Breast epithelium (tissue), 4 donors: ENCODE measurements around the gene SIK2. TPM values are rescaled to one million over a fixed set of nuclear protein-coding genes. Genes with fewer than 3 reads are reported as not detected.
"Not testable (repeated sequence)": the region's sequence is repeated elsewhere in the genome, so short reads cannot be mapped to it uniquely, and the experiment has no call there.

Experiments used
- DNase-seq, 2 donors: peaks; one replicate each; pipeline ENCODE4 v3.0.0-alpha.2; 2019; ENCODE audit warnings: low spot score in 2 of 2
- H3K27ac ChIP-seq, 2 donors: fragments of 200-600 bp; sonication (generic) in 1 of 2; one replicate each; pipeline ENCODE4 v1.5.1; 2016 to 2019; ENCODE audit warnings: mild to moderate bottlenecking in 1 of 2
- H3K27me3 ChIP-seq, 2 donors: fragments of 200-600 bp; sonication (generic) in 1 of 2; one replicate each; pipeline versions ENCODE4 v1.5.1 to v1.6.0; 2017 to 2019; ENCODE audit warnings: control low read depth in 1 of 2, mild to moderate bottlenecking in 1 of 2
- H3K36me3 ChIP-seq: fragments of 200-600 bp; one replicate; pipeline ENCODE4 v1.5.1; 2019
- H3K4me1 ChIP-seq, 2 donors: fragments of 200-600 bp; sonication (generic); one replicate each; pipeline ENCODE4 v1.5.1; 2016 to 2019; ENCODE audit warnings: control low read depth in 1 of 2
- H3K4me3 ChIP-seq, 3 donors: fragments of 200-600 bp; sonication (generic); 1 replicate in 2 of 3; 2 replicates in 1 of 3; pipeline ENCODE4 v1.5.1; 2016 to 2019; ENCODE audit warnings: mild to moderate bottlenecking in 3 of 3, moderate library complexity in 2 of 3
- H3K9me3 ChIP-seq, 2 donors: fragments of 200-600 bp; sonication (generic) in 1 of 2; one replicate each; pipeline ENCODE4 v1.5.1; 2016 to 2019; ENCODE audit warnings: control low read depth in 1 of 2
- CTCF ChIP-seq, 3 donors: fragments of 450-650 bp; IDR thresholded peaks; one replicate each; pipeline ENCODE4 v1.5.1; 2016 to 2017; ENCODE audit warnings: antibody characterized with exemption in 3 of 3, mild to moderate bottlenecking in 3 of 3, moderate library complexity in 3 of 3
- POLR2A ChIP-seq: fragments of 450-650 bp; IDR thresholded peaks from one replicate; pipeline ENCODE4 v1.6.1; 2016; ENCODE audit warnings: antibody characterized with exemption, mild to moderate bottlenecking, moderate library complexity
- POLR2AphosphoS5 ChIP-seq, 3 donors: sonication (generic); formaldehyde crosslinking; IDR thresholded peaks; one replicate each; pipeline ENCODE4 v1.6.1; 2017; ENCODE audit warnings: antibody characterized with exemption in 3 of 3
- intact Hi-C: fragments of 100-400 bp; cut with DNase I; formaldehyde crosslinking; loops from one replicate; pipeline ENCODE4 v1.15.1; 2023; ENCODE audit warnings: low total_unique reads
- total RNA-seq, 3 donors: library from RNA; depleted of rRNA; stranded (reverse); fragments of >200 nt; gene quantifications; one replicate each; pipeline ENCODE4 v1.1.0, GENCODE V29; 2016

SIK2 gene
- total RNA-seq, 3 donors from 2014 or later, result 19.0 to 56.6 (median 30.7) TPM

GRCh38 chr11:111766834-111767142, 164.5 kb downstream of the SIK2 start:
- no peak for DNase-seq
- H3K27me3 ChIP-seq, result no peaks in the 10 kb centered on the region
- intact Hi-C loops, result no loop called here
- peak overlapping the region; percentile 90 to 98 (median 93) for H3K4me3 ChIP-seq
- TF ChIP-seq POLR2A (no peak), POLR2AphosphoS5 (IDR thresholded peaks at IDR 0.05) (no peak), CTCF (IDR thresholded peaks at IDR 0.05) (no peak)
- peak overlapping the region; percentile 87 to 96 for H3K27ac ChIP-seq
- H3K4me1 ChIP-seq, result no peaks in the 10 kb centered on the region
- H3K9me3 ChIP-seq, result no peaks in the 10 kb centered on the region
- H3K36me3 ChIP-seq, result no peaks in the 10 kb centered on the region

GRCh38 chr11:111770581-111771134, 168.4 kb downstream of the SIK2 start:
- TF ChIP-seq POLR2AphosphoS5 (IDR thresholded peaks at IDR 0.05), result no peak
- no peak for TF ChIP-seq CTCF (IDR thresholded peaks at IDR 0.05)
- no peak for TF ChIP-seq POLR2A
- H3K27ac ChIP-seq, result no peak overlapping the region
- H3K27me3 ChIP-seq, result no peaks in the 10 kb centered on the region
- H3K4me1 ChIP-seq, result no peaks in the 10 kb centered on the region
- no peak overlapping the region for H3K4me3 ChIP-seq
- intact Hi-C loops, result loop anchor here (10.0 kb wide), 1 partner anchor 176 kb away; no protein-coding TSS in a partner anchor
- DNase-seq, result no peak
- no peaks in the 10 kb centered on the region for H3K9me3 ChIP-seq
- H3K36me3 ChIP-seq, result no peaks in the 10 kb centered on the region

- intact Hi-C loops, result loop anchor here (10.0 kb wide), 1 partner anchor 176 kb away; no protein-coding TSS in a partner anchor
- not testable (repeated sequence) for H3K27me3 ChIP-seq, H3K4me3 ChIP-seq, H3K27ac ChIP-seq, H3K4me1 ChIP-seq, DNase-seq, H3K9me3 ChIP-seq, H3K36me3 ChIP-seq
Observed at GRCh38 chr11:111771205-111771604, 169.0 kb downstream of the SIK2 start.

- no peak overlapping the region for H3K4me3 ChIP-seq
- no peaks in the 10 kb centered on the region for H3K9me3 ChIP-seq
- H3K27ac ChIP-seq, result no peak overlapping the region
- H3K36me3 ChIP-seq, result no peaks in the 10 kb centered on the region
- TF ChIP-seq POLR2A (no peak), POLR2AphosphoS5 (IDR thresholded peaks at IDR 0.05) (no peak), CTCF (IDR thresholded peaks at IDR 0.05) (no peak)
- no peak for DNase-seq
- H3K4me1 ChIP-seq, result no peaks in the 10 kb centered on the region
- no peaks in the 10 kb centered on the region for H3K27me3 ChIP-seq
- intact Hi-C loops, result loop anchor here (10.0 kb wide), 1 partner anchor 178 kb away; no protein-coding TSS in a partner anchor
Observed at GRCh38 chr11:111772535-111772934, 170.3 kb downstream of the SIK2 start.

GRCh38 chr11:111774955-111775710, 172.9 kb downstream of the SIK2 start:
- H3K36me3 ChIP-seq, result no peaks in the 10 kb centered on the region
- H3K4me3 ChIP-seq, result no peak overlapping the region
- no peaks in the 10 kb centered on the region for H3K4me1 ChIP-seq
- no peaks in the 10 kb centered on the region for H3K9me3 ChIP-seq
- TF ChIP-seq CTCF (IDR thresholded peaks at IDR 0.05), result no peak
- no peak for TF ChIP-seq POLR2AphosphoS5 (IDR thresholded peaks at IDR 0.05)
- no peak for TF ChIP-seq POLR2A
- intact Hi-C loops, result loop anchor here (10.0 kb wide), 1 partner anchor 180 kb away; no protein-coding TSS in a partner anchor
- H3K27me3 ChIP-seq, result no peaks in the 10 kb centered on the region
- peak overlapping the region in 1 of 2 donors; percentile 42 for H3K27ac ChIP-seq
- no peak for DNase-seq
